ENCODE results near the gene SERPINB1.

SERPINB1 gene

DNA sequence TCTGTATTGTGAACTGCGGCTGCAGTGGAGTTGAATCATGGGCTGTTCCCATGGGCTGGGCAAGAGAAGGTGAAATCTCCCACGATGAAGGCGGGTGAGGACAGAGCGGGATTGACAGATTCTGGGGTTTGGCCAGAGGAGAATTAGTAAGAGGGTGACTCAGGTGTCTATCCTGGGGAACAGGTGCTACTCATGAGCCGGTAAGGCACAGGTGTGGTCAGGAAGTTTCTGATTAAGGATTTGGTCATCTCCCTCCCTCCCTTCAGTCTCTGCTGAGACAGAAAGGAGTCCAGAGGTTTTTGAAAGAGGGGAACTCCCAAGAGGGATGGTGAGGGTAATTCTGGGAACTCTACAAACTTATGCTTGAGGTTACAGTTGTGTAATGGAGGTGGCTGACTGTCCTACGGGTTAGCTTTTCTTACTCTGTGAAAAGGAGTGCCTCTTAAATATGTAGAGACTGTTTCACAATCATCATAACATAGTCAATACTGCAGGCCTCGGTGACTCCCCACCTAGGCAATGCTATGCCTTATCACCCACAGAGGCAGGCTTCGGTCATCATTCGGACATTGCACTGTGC is 31.5 kb downstream of the SERPINB1 start:
- Histone ChIP-seq H3K4me3 (ENCODE audit: low read depth, low read length) (no peak overlapping the region), H3K27ac (no peak overlapping the region), H3K36me3 (replicated peaks) (no peaks in the 10 kb centered on the region), H3K27me3 (replicated peaks) (no peaks in the 10 kb centered on the region)
- in situ Hi-C loops (cut with HindIII; ENCODE audit: low pct_ligation_motif_present, low sequenced_read_pairs) = no loop called here
- DNase-seq = no peak
- TF ChIP-seq, protein P1, sequence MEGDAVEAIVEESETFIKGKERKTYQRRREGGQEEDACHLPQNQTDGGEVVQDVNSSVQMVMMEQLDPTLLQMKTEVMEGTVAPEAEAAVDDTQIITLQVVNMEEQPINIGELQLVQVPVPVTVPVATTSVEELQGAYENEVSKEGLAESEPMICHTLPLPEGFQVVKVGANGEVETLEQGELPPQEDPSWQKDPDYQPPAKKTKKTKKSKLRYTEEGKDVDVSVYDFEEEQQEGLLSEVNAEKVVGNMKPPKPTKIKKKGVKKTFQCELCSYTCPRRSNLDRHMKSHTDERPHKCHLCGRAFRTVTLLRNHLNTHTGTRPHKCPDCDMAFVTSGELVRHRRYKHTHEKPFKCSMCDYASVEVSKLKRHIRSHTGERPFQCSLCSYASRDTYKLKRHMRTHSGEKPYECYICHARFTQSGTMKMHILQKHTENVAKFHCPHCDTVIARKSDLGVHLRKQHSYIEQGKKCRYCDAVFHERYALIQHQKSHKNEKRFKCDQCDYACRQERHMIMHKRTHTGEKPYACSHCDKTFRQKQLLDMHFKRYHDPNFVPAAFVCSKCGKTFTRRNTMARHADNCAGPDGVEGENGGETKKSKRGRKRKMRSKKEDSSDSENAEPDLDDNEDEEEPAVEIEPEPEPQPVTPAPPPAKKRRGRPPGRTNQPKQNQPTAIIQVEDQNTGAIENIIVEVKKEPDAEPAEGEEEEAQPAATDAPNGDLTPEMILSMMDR (IDR thresholded peaks at IDR 0.05; ENCODE audit: low read depth, low read length, missing control alignments) = no peak

- in situ Hi-C loops (cut with HindIII; ENCODE audit: low pct_ligation_motif_present, low sequenced_read_pairs) = no loop called here
- DNase-seq = no peak
- Histone ChIP-seq H3K4me3 (ENCODE audit: low read depth, low read length) (no peak overlapping the region), H3K27ac (no peak overlapping the region), H3K36me3 (replicated peaks) (no peaks in the 10 kb centered on the region), H3K27me3 (replicated peaks) (no peaks in the 10 kb centered on the region)
- TF ChIP-seq, protein P1 (IDR thresholded peaks at IDR 0.05; ENCODE audit: low read depth, low read length, missing control alignments) = no peak
Observed at GRCh38 chr6:2809015-2809414, 32.6 kb downstream of the SERPINB1 start.

DNA sequence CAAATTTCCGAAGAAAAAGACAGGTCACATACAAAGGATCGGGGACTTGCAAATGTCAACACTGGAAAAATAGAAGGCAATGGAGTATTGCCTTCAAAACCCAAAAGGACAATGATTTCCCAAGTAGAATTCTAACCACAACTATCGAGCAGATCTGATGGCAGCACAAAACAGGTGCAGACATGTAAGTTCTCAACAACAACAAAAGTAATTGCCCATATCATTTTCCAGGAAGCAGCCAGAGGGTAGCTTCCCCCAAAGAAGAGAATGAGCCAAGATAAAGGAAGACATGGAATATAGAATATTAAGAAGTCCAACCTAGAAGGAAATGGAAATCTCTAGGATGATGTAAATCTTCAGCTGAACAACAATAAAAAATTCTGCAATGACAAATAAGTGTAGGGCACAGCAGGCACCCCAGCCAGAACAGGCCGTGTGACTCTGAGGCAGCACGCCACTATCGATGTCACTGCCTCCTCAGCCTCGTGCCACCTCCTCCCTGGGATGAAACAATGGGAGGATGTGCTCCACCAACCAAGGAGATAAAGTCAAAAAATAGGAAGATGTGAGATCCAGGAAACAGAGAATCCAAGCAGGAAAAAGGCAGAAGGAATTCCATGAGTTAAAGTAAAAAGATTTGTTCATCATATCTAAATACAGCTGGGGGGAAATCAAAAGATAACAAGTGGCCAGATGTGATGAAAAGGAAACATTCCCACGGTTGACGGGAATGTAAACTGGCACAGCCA is 34.1 kb downstream of the SERPINB1 start:
- H3K36me3 ChIP-seq (replicated peaks) = no peaks in the 10 kb centered on the region
- TF ChIP-seq, protein P1 (IDR thresholded peaks at IDR 0.05; ENCODE audit: low read depth, low read length, missing control alignments) = no peak
- no peak overlapping the region for H3K4me3 ChIP-seq (ENCODE audit: low read depth, low read length)
- no peaks in the 10 kb centered on the region for H3K27me3 ChIP-seq (replicated peaks)
- no peak for DNase-seq
- H3K27ac ChIP-seq = no peak overlapping the region
- in situ Hi-C loops (cut with HindIII; ENCODE audit: low pct_ligation_motif_present, low sequenced_read_pairs) = no loop called here

DNA sequence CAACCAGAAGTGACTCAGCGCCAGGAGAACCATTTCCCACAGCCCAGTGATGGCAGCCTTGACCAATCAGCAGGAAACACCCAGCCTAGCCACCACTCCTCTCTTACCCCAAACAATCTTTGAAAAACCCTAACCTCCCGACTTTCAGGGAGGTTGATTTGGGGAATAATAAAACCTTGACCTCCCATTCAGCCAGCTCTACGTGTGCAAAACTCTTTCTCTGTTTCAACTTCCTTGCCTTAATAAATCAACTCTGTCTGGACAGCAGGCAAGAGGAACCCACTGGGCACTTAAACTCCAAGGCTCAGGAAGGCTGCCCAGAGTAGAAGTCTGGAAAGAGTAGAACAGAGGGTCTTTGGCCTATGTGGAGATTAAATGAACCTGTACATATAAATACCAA is 35.0 kb downstream of the SERPINB1 start:
- DNase-seq = no peak
- Histone ChIP-seq H3K4me3 (ENCODE audit: low read depth, low read length) (no peak overlapping the region), H3K36me3 (replicated peaks) (no peaks in the 10 kb centered on the region), H3K27ac (no peak overlapping the region), H3K27me3 (replicated peaks) (no peaks in the 10 kb centered on the region)
- TF ChIP-seq, protein P1 (IDR thresholded peaks at IDR 0.05; ENCODE audit: low read depth, low read length, missing control alignments) = no peak
- in situ Hi-C loops (cut with HindIII; ENCODE audit: low pct_ligation_motif_present, low sequenced_read_pairs) = no loop called here

- Histone ChIP-seq H3K27ac (no peak overlapping the region), H3K4me3 (ENCODE audit: low read depth, low read length) (no peak overlapping the region), H3K36me3 (replicated peaks) (no peaks in the 10 kb centered on the region), H3K27me3 (replicated peaks) (no peaks in the 10 kb centered on the region)
- no peak for DNase-seq
- TF ChIP-seq, protein P1 (IDR thresholded peaks at IDR 0.05; ENCODE audit: low read depth, low read length, missing control alignments) = no peak
- in situ Hi-C loops (cut with HindIII; ENCODE audit: low pct_ligation_motif_present, low sequenced_read_pairs) = no loop called here
Observed at GRCh38 chr6:2805031-2805430, 36.6 kb downstream of the SERPINB1 start.
